Endothelial cell of umbilical vein (primary cell): ENCODE results near the gene TGDS. TPM values are rescaled to one million over a fixed set of nuclear protein-coding genes. Genes with fewer than 3 reads are reported as not detected.

Experiments
- BruUV-seq: library from RNA; stranded (reverse); fragments of 400-500 nt; replicated peaks from 2 replicates; lab custom pipeline; 2021; lab: Mats Ljungman, UMichigan
- CTCF ChIA-PET: fragments of 300-600, 350-600 bp; sonication (Branson Sonifier 250); formaldehyde crosslinking; loops from one replicate; lab custom pipeline; 2021; ENCODE audit warnings: antibody characterized with exemption, inconsistent platforms; lab: Charles Lee
- POLR2A ChIA-PET: fragments of 300-600, 350-600 bp; sonication (Branson Sonifier 250); formaldehyde crosslinking; loops from one replicate; lab custom pipeline; 2021; ENCODE audit warnings: antibody characterized with exemption, inconsistent platforms; lab: Charles Lee
- DNase-seq: peaks from one replicate; pipeline ENCODE4 v3.0.0-alpha.2; 2011; ENCODE audit warnings: low read depth, low spot score
- FAIRE-seq: peaks from 2 replicates; lab custom pipeline; 2011; peaks lifted over from hg19 to GRCh38; lab: Jason Lieb, UNC
- H2AFZ ChIP-seq: 2 replicates; pipeline ENCODE4 v1.6.0; 2012; ENCODE audit warnings: low read depth, low read length, control low read depth, inconsistent platforms
- H3K27ac ChIP-seq: 2 replicates; pipeline ENCODE4 v1.5.1; 2011; ENCODE audit warnings: low read depth, mild to moderate bottlenecking, control low read depth, low read length, moderate library complexity; ENCODE audit not compliant: insufficient read depth
- H3K27me3 ChIP-seq, 2 experiments: 2 replicates each; pipeline versions ENCODE4 v1.6.0 to v1.6.1; 2011; ENCODE audit warnings: low read length in 2 of 2, mixed read lengths in 1 of 2; ENCODE audit not compliant: control insufficient read depth in 2 of 2, insufficient read depth in 2 of 2
- H3K36me3 ChIP-seq, 2 experiments: 2 replicates in 1 of 2; 3 replicates in 1 of 2; pipeline ENCODE4 v1.5.1; 2011; ENCODE audit warnings: low read length in 2 of 2, mild to moderate bottlenecking in 1 of 2, moderate library complexity in 1 of 2; ENCODE audit not compliant: control insufficient read depth in 2 of 2, insufficient read depth in 2 of 2; ENCODE audit errors: extremely low read depth in 1 of 2
- H3K4me1 ChIP-seq: 3 replicates; pipeline ENCODE4 v1.5.1; 2011; ENCODE audit warnings: mild to moderate bottlenecking, low read length; ENCODE audit not compliant: control insufficient read depth, insufficient read depth; ENCODE audit errors: extremely low read depth
- H3K4me2 ChIP-seq: 2 replicates; pipeline ENCODE4 v1.6.1; 2011; ENCODE audit warnings: low read length, control low read depth, mixed read lengths; ENCODE audit not compliant: insufficient read depth
- H3K4me3 ChIP-seq, 3 experiments: fragments of 200-600 bp in 1 of 3; sonication (generic), shearing (Covaris generic) in 1 of 3; replicated peaks in 1 of 3; 2 replicates each; pipeline ENCODE4 v1.5.1; 2011 to 2016; ENCODE audit warnings: control low read depth in 3 of 3, low read length in 3 of 3, mild to moderate bottlenecking in 2 of 3, inconsistent platforms in 1 of 3, low read depth in 1 of 3, moderate library complexity in 1 of 3; ENCODE audit not compliant: insufficient read depth in 1 of 3
- H3K79me2 ChIP-seq: 2 replicates; pipeline ENCODE4 v1.6.0; 2012; ENCODE audit warnings: low read length, inconsistent platforms; ENCODE audit not compliant: control insufficient read depth, insufficient read depth
- H3K9ac ChIP-seq: replicated peaks from 2 replicates; pipeline ENCODE3; 2011; ENCODE audit warnings: low read length, control low read depth; ENCODE audit not compliant: insufficient read depth; ENCODE audit errors: extremely low read depth
- H3K9me1 ChIP-seq: replicated peaks from 3 replicates; pipeline ENCODE4 v1.6.0; 2011; ENCODE audit warnings: mild to moderate bottlenecking, low read length; ENCODE audit not compliant: control insufficient read depth, insufficient read depth; ENCODE audit errors: extremely low read depth
- H3K9me3 ChIP-seq: replicated peaks from 2 replicates; pipeline ENCODE4 v1.5.1; 2012; ENCODE audit warnings: low read length, inconsistent platforms; ENCODE audit not compliant: control insufficient read depth, insufficient read depth
- H4K20me1 ChIP-seq: replicated peaks from 2 replicates; pipeline ENCODE3; 2011; ENCODE audit warnings: mild to moderate bottlenecking, low read length; ENCODE audit not compliant: control insufficient read depth, insufficient read depth; ENCODE audit errors: extremely low read depth
- EZH2 ChIP-seq: IDR thresholded peaks from 2 replicates; pipeline ENCODE4 v1.6.1; 2012; ENCODE audit warnings: borderline replicate concordance, low read depth, mild to moderate bottlenecking, moderate library complexity, low read length, inconsistent platforms; ENCODE audit not compliant: severe bottlenecking
- FOS ChIP-seq: IDR thresholded peaks from 2 replicates; pipeline ENCODE4 v1.6.1; 2011; ENCODE audit warnings: mild to moderate bottlenecking, low read length, moderate library complexity, borderline replicate concordance; ENCODE audit not compliant: insufficient read depth
- GATA2 ChIP-seq: IDR thresholded peaks from 2 replicates; pipeline ENCODE4 v1.7.0; 2011; ENCODE audit warnings: low read depth, mild to moderate bottlenecking, moderate library complexity, mixed read lengths, low read length; ENCODE audit not compliant: insufficient read length, insufficient read depth
- JUN ChIP-seq: IDR thresholded peaks from 2 replicates; pipeline ENCODE4 v1.6.1; 2011; ENCODE audit warnings: borderline replicate concordance, low read depth; ENCODE audit not compliant: insufficient read length, insufficient read depth
- MYC ChIP-seq: IDR thresholded peaks from one replicate; pipeline ENCODE4 v1.6.1; 2011; ENCODE audit warnings: mild to moderate bottlenecking, low read depth, low read length
- POLR2A ChIP-seq: IDR thresholded peaks from 2 replicates; pipeline ENCODE4 v1.6.1; 2012; ENCODE audit warnings: low read depth, mild to moderate bottlenecking, control low read depth, low read length
- POLR2AphosphoS5 ChIP-seq: IDR thresholded peaks from 2 replicates; pipeline ENCODE4 v1.6.1; 2012; ENCODE audit warnings: low read depth, mild to moderate bottlenecking, control low read depth, low read length, moderate library complexity; ENCODE audit not compliant: insufficient read depth
- dilution Hi-C: fragments of 300-500 bp; cut with MboI; formaldehyde crosslinking; loops from one replicate; pipeline ENCODE4 v1.15.0; 2019; ENCODE audit warnings: low sequenced_read_pairs; ENCODE audit not compliant: extremely low pct_ligation_motif_present
- intact Hi-C: fragments of 100-400 bp; cut with micrococcal nuclease; formaldehyde crosslinking; loops from one replicate; pipeline ENCODE4 v1.10.0; 2022
- polyA plus RNA-seq, 4 experiments: library from polyadenylated mRNA; depleted of rRNA in 3 of 4; stranded (reverse) in 3 of 4; unstranded in 1 of 4; fragments of >200 nt; gene quantifications; 2 replicates each; pipeline versions ENCODE4 v1.2.1 to v1.2.3, GENCODE V29; 2011 to 2012; ENCODE audit warnings: missing spikeins in 1 of 4
- total RNA-seq: library from RNA; stranded (reverse); gene quantifications from 2 replicates; pipeline ENCODE4 v1.2.3, GENCODE V29; 2021
- TF ChIP-seq, protein P1 (sequence below): IDR thresholded peaks from 2 replicates; pipeline ENCODE4 v1.6.1; 2011; ENCODE audit not compliant: insufficient read depth, insufficient read length
- TF ChIP-seq, protein P2 (sequence below), 2 donors: IDR thresholded peaks; 1 replicate in 1 of 2; 2 replicates in 1 of 2; pipeline ENCODE4 v1.5.1; 2011; ENCODE audit warnings: low read length in 2 of 2, mild to moderate bottlenecking in 2 of 2, moderate library complexity in 2 of 2, control low read depth in 1 of 2, inconsistent platforms in 1 of 2, low read depth in 1 of 2; ENCODE audit not compliant: insufficient read depth in 1 of 2; ENCODE audit errors: extremely low read depth in 1 of 2

The TGDS gene
- total and polyA plus RNA-seq, 2 donors (not counting 3 experiments of a cell fraction or from before 2014, with no cell fraction given), result 7.3 to 9.3 TPM

DNA sequence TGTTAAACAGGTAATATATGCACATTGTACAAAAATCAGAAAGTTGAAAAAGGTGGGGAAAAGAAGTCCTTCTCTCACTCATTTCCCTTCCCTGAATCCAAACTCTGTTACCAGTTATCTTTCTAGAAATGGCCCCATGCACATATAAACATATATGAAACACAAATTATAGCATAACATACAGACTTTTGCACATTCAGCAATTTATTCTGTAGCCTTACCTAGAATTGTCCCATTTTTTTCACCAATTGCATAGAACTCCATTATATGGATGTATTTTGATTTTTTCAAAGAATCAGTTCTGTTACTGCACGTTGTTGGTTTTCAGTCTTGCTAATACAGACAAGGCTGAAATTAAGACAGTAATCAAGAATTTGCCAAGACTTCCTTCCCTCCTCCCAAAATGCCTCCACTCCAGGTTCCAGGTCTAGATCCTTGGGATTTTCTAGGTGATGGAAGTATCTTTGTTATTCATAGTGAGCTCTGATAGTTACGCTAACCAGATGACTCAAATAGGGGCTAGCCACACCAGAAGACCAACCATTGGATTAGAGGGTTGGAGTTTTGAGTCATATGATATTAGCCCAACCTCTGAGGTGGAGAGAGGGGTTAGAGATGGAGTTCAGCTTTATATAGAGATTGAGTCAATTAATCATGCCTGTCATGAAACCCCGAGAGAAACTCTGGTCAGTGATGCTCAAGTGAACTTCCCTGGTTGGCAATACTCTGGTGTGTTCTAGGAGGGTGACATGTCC, 36.5 kb upstream of the TGDS start:
- H3K9me3 ChIP-seq, result no peaks in the 10 kb centered on the region
- DNase-seq (no peak), FAIRE-seq (no peak)
- CTCF ChIA-PET, result no interaction called here
- H3K9ac ChIP-seq, result no peak overlapping the region
- no peaks in the 10 kb centered on the region for H4K20me1 ChIP-seq
- no peak overlapping the region for H3K27ac ChIP-seq
- dilution Hi-C loops (no loop called here), intact Hi-C loops (no loop called here)
- H3K4me1 ChIP-seq, result no peaks in the 10 kb centered on the region
- H2AFZ ChIP-seq, result no peak overlapping the region
- POLR2A ChIA-PET, result no interaction called here
- no peak overlapping the region for H3K4me3 ChIP-seq
- no TSS peak for BruUV-seq
- TF ChIP-seq POLR2A (no peak), POLR2AphosphoS5 (no peak), JUN (no peak), FOS (no peak), EZH2 (no peak), MYC (no peak), GATA2 (no peak)
- TF ChIP-seq, protein P1, sequence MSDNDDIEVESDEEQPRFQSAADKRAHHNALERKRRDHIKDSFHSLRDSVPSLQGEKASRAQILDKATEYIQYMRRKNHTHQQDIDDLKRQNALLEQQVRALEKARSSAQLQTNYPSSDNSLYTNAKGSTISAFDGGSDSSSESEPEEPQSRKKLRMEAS, result no peak
- TF ChIP-seq, protein P2, sequence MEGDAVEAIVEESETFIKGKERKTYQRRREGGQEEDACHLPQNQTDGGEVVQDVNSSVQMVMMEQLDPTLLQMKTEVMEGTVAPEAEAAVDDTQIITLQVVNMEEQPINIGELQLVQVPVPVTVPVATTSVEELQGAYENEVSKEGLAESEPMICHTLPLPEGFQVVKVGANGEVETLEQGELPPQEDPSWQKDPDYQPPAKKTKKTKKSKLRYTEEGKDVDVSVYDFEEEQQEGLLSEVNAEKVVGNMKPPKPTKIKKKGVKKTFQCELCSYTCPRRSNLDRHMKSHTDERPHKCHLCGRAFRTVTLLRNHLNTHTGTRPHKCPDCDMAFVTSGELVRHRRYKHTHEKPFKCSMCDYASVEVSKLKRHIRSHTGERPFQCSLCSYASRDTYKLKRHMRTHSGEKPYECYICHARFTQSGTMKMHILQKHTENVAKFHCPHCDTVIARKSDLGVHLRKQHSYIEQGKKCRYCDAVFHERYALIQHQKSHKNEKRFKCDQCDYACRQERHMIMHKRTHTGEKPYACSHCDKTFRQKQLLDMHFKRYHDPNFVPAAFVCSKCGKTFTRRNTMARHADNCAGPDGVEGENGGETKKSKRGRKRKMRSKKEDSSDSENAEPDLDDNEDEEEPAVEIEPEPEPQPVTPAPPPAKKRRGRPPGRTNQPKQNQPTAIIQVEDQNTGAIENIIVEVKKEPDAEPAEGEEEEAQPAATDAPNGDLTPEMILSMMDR (IDR thresholded peaks at IDR 0.05; ENCODE audit: extremely low read depth in 1 of 2, insufficient read depth in 1 of 2, low read depth in 1 of 2, low read length in 2 of 2), result no peak
- no peaks in the 10 kb centered on the region for H3K79me2 ChIP-seq
- no peaks in the 10 kb centered on the region for H3K27me3 ChIP-seq
- H3K4me2 ChIP-seq, result no peak overlapping the region
- H3K9me1 ChIP-seq, result no peaks in the 10 kb centered on the region
- H3K36me3 ChIP-seq, result no peaks in the 10 kb centered on the region
